ENCODE results near the gene PIAS1. TPM values are rescaled to one million over a fixed set of nuclear protein-coding genes. Genes with fewer than 3 reads are reported as not detected.

The PIAS1 gene
- total RNA-seq, 1 experiment from 2014 or later = 29.7 TPM

DNA sequence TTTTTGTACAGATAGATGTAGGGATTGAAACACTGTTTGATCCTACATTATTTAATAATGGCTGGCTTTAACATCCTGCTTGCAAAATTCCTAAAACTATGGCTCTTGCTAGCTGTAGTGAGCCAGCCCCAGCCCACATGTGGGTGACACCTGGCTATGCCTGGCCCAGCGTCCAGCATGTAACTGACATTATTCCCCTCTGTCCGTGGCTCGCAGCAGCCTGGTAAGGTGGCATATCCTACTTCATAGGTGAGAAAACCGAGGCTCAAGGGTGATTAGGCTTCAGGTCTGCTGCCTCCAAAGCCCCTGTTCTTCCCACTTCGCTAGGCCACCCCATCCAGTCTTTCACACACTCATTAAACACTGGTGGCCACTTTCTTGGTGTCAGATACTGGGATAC is 149.4 kb downstream of the PIAS1 start (continued):
- TF ChIP-seq, protein P1, sequence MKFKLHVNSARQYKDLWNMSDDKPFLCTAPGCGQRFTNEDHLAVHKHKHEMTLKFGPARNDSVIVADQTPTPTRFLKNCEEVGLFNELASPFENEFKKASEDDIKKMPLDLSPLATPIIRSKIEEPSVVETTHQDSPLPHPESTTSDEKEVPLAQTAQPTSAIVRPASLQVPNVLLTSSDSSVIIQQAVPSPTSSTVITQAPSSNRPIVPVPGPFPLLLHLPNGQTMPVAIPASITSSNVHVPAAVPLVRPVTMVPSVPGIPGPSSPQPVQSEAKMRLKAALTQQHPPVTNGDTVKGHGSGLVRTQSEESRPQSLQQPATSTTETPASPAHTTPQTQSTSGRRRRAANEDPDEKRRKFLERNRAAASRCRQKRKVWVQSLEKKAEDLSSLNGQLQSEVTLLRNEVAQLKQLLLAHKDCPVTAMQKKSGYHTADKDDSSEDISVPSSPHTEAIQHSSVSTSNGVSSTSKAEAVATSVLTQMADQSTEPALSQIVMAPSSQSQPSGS (CRISPR knock-in tag; IDR thresholded peaks at IDR 0.05; ENCODE audit: borderline replicate concordance, low read depth) = no peak
- TF ChIP-seq, protein P2, sequence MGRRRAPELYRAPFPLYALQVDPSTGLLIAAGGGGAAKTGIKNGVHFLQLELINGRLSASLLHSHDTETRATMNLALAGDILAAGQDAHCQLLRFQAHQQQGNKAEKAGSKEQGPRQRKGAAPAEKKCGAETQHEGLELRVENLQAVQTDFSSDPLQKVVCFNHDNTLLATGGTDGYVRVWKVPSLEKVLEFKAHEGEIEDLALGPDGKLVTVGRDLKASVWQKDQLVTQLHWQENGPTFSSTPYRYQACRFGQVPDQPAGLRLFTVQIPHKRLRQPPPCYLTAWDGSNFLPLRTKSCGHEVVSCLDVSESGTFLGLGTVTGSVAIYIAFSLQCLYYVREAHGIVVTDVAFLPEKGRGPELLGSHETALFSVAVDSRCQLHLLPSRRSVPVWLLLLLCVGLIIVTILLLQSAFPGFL (CRISPR knock-in tag; IDR thresholded peaks at IDR 0.05; ENCODE audit: borderline replicate concordance) = no peak
- TF ChIP-seq, protein P3, sequence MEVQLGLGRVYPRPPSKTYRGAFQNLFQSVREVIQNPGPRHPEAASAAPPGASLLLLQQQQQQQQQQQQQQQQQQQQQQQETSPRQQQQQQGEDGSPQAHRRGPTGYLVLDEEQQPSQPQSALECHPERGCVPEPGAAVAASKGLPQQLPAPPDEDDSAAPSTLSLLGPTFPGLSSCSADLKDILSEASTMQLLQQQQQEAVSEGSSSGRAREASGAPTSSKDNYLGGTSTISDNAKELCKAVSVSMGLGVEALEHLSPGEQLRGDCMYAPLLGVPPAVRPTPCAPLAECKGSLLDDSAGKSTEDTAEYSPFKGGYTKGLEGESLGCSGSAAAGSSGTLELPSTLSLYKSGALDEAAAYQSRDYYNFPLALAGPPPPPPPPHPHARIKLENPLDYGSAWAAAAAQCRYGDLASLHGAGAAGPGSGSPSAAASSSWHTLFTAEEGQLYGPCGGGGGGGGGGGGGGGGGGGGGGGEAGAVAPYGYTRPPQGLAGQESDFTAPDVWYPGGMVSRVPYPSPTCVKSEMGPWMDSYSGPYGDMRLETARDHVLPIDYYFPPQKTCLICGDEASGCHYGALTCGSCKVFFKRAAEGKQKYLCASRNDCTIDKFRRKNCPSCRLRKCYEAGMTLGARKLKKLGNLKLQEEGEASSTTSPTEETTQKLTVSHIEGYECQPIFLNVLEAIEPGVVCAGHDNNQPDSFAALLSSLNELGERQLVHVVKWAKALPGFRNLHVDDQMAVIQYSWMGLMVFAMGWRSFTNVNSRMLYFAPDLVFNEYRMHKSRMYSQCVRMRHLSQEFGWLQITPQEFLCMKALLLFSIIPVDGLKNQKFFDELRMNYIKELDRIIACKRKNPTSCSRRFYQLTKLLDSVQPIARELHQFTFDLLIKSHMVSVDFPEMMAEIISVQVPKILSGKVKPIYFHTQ (CRISPR knock-in tag; IDR thresholded peaks at IDR 0.05) = no peak
- TF ChIP-seq, protein P4, sequence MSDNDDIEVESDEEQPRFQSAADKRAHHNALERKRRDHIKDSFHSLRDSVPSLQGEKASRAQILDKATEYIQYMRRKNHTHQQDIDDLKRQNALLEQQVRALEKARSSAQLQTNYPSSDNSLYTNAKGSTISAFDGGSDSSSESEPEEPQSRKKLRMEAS (CRISPR knock-in tag; IDR thresholded peaks at IDR 0.05) = no peak

DNA sequence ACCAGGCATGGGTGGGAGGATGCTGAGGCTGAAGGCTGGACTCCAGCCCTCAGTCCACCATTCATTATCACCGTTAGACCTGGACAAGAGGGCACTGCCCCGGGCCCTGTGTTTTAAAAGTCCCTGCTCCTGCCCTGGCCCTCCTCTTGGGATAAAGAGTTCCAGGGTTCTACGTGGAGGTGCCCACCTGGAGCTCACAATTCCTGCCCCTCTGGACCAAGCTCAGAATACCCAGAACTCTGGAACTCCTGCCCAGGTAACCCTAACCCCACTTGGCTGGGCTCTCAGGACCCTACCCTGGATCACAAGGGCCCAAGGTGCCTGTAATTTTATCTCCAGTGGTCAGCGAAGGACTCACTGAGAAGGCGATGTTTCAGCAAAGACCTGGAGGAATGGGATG is 149.8 kb downstream of the PIAS1 start:
- Mint-ChIP-seq H3K36me3 (no peaks in the 10 kb centered on the region), H3K9me3 (no peaks in the 10 kb centered on the region), H3K27ac (no peak overlapping the region), H3K4me3 (no peak overlapping the region), H3K4me1 (peaks cover 51% of the 10 kb centered on the region), H3K27me3 (ENCODE audit: low read depth) (no peaks in the 10 kb centered on the region)
- TF ChIP-seq CREM (CRISPR knock-in tag; IDR thresholded peaks at IDR 0.05) (no peak), MYBL2 (CRISPR knock-in tag; IDR thresholded peaks at IDR 0.05) (no peak), NR2C2 (CRISPR knock-in tag; IDR thresholded peaks at IDR 0.05) (no peak)
- TF ChIP-seq, protein P5, sequence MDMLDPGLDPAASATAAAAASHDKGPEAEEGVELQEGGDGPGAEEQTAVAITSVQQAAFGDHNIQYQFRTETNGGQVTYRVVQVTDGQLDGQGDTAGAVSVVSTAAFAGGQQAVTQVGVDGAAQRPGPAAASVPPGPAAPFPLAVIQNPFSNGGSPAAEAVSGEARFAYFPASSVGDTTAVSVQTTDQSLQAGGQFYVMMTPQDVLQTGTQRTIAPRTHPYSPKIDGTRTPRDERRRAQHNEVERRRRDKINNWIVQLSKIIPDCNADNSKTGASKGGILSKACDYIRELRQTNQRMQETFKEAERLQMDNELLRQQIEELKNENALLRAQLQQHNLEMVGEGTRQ (CRISPR knock-in tag; IDR thresholded peaks at IDR 0.05) = no peak
- TF ChIP-seq, protein P6, sequence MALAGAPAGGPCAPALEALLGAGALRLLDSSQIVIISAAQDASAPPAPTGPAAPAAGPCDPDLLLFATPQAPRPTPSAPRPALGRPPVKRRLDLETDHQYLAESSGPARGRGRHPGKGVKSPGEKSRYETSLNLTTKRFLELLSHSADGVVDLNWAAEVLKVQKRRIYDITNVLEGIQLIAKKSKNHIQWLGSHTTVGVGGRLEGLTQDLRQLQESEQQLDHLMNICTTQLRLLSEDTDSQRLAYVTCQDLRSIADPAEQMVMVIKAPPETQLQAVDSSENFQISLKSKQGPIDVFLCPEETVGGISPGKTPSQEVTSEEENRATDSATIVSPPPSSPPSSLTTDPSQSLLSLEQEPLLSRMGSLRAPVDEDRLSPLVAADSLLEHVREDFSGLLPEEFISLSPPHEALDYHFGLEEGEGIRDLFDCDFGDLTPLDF (CRISPR knock-in tag; IDR thresholded peaks at IDR 0.05) = no peak
- TF ChIP-seq, protein P7, sequence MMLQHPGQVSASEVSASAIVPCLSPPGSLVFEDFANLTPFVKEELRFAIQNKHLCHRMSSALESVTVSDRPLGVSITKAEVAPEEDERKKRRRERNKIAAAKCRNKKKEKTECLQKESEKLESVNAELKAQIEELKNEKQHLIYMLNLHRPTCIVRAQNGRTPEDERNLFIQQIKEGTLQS (CRISPR knock-in tag; conservative IDR thresholded peaks at IDR 0.05) = no peak
- DNase-seq (ENCODE audit: low spot score) (no peak), ATAC-seq (no peak)
- CTCF ChIA-PET = interaction anchor here (3.8 kb wide), 1 partner anchor 9 kb away, joined by 25 read pairs; no protein-coding TSS in a partner anchor
- POLR2A ChIA-PET = no interaction called here

DNA sequence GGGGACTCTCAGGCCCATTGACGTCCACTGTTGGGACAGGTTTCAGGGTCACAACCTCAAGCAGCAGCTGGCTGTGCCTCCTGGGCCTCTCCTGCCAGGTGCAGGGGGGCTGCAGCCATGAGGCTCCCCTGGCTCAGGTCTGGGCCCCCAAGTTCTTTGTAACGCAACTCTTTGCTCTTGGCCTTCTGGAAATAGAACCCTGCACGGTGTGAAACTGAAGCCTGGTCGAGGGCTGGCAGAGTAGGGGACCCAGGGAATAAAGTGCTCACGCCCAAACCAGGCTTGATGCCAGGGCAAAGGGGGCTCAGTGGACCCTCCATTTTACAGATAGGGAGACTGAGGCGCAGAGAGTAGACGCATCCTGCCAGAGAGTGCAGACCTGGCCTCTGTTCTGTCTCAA is 150.2 kb downstream of the PIAS1 start:
- CTCF ChIA-PET = interaction anchor here (3.8 kb wide), 1 partner anchor 9 kb away, joined by 25 read pairs; no protein-coding TSS in a partner anchor
- Mint-ChIP-seq H3K4me1 (peaks cover 50% of the 10 kb centered on the region), H3K36me3 (no peaks in the 10 kb centered on the region)
- TF ChIP-seq ZNF423 (CRISPR knock-in tag; IDR thresholded peaks at IDR 0.05) (no peak), NR2C2 (CRISPR knock-in tag; IDR thresholded peaks at IDR 0.05) (no peak), ZBTB21 (CRISPR knock-in tag; IDR thresholded peaks at IDR 0.05; ENCODE audit: borderline replicate concordance) (no peak), CREB1 (CRISPR knock-in tag; IDR thresholded peaks at IDR 0.05) (no peak), HMGA2 (CRISPR knock-in tag; IDR thresholded peaks at IDR 0.05) (no peak), TCF7 (CRISPR knock-in tag; IDR thresholded peaks at IDR 0.05; ENCODE audit: low read depth) (no peak), RORB (CRISPR knock-in tag; IDR thresholded peaks at IDR 0.05) (no peak)
- TF ChIP-seq, protein P8, sequence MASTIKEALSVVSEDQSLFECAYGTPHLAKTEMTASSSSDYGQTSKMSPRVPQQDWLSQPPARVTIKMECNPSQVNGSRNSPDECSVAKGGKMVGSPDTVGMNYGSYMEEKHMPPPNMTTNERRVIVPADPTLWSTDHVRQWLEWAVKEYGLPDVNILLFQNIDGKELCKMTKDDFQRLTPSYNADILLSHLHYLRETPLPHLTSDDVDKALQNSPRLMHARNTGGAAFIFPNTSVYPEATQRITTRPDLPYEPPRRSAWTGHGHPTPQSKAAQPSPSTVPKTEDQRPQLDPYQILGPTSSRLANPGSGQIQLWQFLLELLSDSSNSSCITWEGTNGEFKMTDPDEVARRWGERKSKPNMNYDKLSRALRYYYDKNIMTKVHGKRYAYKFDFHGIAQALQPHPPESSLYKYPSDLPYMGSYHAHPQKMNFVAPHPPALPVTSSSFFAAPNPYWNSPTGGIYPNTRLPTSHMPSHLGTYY (CRISPR knock-in tag; IDR thresholded peaks at IDR 0.05) = no peak
- TF ChIP-seq, protein P9, sequence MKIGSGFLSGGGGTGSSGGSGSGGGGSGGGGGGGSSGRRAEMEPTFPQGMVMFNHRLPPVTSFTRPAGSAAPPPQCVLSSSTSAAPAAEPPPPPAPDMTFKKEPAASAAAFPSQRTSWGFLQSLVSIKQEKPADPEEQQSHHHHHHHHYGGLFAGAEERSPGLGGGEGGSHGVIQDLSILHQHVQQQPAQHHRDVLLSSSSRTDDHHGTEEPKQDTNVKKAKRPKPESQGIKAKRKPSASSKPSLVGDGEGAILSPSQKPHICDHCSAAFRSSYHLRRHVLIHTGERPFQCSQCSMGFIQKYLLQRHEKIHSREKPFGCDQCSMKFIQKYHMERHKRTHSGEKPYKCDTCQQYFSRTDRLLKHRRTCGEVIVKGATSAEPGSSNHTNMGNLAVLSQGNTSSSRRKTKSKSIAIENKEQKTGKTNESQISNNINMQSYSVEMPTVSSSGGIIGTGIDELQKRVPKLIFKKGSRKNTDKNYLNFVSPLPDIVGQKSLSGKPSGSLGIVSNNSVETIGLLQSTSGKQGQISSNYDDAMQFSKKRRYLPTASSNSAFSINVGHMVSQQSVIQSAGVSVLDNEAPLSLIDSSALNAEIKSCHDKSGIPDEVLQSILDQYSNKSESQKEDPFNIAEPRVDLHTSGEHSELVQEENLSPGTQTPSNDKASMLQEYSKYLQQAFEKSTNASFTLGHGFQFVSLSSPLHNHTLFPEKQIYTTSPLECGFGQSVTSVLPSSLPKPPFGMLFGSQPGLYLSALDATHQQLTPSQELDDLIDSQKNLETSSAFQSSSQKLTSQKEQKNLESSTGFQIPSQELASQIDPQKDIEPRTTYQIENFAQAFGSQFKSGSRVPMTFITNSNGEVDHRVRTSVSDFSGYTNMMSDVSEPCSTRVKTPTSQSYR (CRISPR knock-in tag; IDR thresholded peaks at IDR 0.05) = no peak
- TF ChIP-seq, protein P4 (CRISPR knock-in tag; IDR thresholded peaks at IDR 0.05) = no peak
- TF ChIP-seq, protein P10, sequence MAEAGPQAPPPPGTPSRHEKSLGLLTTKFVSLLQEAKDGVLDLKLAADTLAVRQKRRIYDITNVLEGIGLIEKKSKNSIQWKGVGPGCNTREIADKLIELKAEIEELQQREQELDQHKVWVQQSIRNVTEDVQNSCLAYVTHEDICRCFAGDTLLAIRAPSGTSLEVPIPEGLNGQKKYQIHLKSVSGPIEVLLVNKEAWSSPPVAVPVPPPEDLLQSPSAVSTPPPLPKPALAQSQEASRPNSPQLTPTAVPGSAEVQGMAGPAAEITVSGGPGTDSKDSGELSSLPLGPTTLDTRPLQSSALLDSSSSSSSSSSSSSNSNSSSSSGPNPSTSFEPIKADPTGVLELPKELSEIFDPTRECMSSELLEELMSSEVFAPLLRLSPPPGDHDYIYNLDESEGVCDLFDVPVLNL (CRISPR knock-in tag; IDR thresholded peaks at IDR 0.05; ENCODE audit: borderline replicate concordance, low read depth) = no peak

More for the DNA sequence above, 150.2 kb downstream of the PIAS1 start:
- Mint-ChIP-seq H3K4me3 (no peak overlapping the region), H3K27me3 (ENCODE audit: low read depth) (no peaks in the 10 kb centered on the region), H3K9me3 (no peaks in the 10 kb centered on the region), H3K27ac (no peak overlapping the region)
- no peak for ATAC-seq
- POLR2A ChIA-PET = no interaction called here
- DNase-seq (ENCODE audit: low spot score) = no peak

Data from WTC11 (cell line).